G401.6 (cell line): ENCODE measurements around the gene KRCC1.
"Not testable (repeated sequence)": the region's sequence is repeated elsewhere in the genome, so short reads cannot be mapped to it uniquely, and the experiment has no call there.

ENCODE experiments used
- FAIRE-seq: peaks from 2 replicates; lab custom pipeline; 2012; peaks lifted over from hg19 to GRCh38; lab: Jason Lieb, UNC

KRCC1 gene

DNA sequence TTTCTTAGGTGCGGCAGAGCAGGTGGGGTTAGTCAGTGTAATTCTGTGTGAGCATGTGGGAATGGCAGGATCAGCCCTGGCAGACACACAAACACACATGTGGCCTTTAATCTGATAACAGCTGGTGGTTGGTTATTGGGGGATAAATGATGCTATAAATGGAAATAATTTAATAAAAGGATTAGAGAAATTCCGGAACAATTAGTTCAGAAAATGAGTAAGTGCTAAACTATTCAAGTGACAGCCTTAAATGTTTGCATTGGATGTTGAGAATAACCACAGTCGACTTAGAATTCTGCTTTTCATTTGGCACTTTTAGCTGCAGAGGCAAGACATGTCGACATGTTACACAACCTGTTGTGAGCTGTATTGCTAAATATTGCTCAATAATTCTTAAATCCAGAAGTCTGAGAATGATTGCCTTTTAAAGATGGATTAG lies 19.3 kb upstream of the KRCC1 start:
- no peak for FAIRE-seq

- no peak for FAIRE-seq
These were observed 18.6 kb upstream of the KRCC1 start for GRCh38 chr2:88074150-88074549.

DNA sequence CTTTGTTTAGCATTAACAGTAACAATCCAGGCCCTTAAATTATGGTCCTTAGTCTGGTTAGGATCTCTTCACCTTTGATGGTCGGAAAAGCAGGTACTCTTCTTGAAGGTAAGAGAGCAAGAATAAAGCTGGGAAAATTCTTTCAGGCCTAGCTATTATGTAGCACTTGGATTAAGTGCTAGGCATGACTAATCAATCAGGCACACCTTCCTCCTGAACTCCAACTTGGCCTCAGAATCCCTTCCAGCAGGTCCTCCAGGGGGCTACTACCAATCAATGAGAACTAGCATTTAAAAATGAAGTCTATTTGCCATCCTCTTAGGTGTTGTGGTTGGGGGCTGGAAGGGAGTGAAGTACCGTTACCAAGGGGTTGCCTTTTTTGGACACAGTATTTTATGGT lies 15.8 kb upstream of the KRCC1 start:
- FAIRE-seq: no peak

- FAIRE-seq: no peak
These were observed 14.5 kb upstream of the KRCC1 start for GRCh38 chr2:88070055-88070454.

- FAIRE-seq: no peak
These were observed 13.5 kb upstream of the KRCC1 start for GRCh38 chr2:88069117-88069516.

- no peak for FAIRE-seq
These were observed 12.5 kb upstream of the KRCC1 start for GRCh38 chr2:88068044-88068443.

DNA sequence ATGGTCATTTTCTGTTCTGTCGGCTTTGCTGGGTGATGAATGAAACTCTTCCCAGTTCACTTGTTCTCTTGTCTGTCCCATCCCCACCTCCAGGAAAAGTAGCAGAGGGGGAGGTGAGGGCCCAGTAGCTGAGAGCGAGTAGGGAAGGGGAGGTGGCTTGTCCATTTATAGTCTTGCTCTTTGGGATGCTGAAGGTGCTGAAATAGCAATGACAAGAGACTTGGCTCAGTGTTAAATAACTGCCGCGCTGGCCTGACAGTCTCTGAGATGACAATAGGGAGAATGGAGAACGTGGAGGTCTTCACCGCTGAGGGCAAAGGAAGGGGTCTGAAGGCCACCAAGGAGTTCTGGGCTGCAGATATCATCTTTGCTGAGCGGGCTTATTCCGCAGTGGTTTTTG lies 12.0 kb upstream of the KRCC1 start, which contains the start of gene SMYD1:
TSS of gene SMYD1 (plus strand) at position 228 of the 400 bp plus-strand sequence. CDS start at position 268, 40 bp downstream.
- no peak for FAIRE-seq

- FAIRE-seq: no peak
These were observed 11.6 kb upstream of the KRCC1 start for GRCh38 chr2:88067189-88067588.

GRCh38 chr2:88066543-88066942 lies 11.0 kb upstream of the KRCC1 start:
- FAIRE-seq: no peak

GRCh38 chr2:88061295-88061694 lies 5.7 kb upstream of the KRCC1 start:
- no peak for FAIRE-seq

DNA sequence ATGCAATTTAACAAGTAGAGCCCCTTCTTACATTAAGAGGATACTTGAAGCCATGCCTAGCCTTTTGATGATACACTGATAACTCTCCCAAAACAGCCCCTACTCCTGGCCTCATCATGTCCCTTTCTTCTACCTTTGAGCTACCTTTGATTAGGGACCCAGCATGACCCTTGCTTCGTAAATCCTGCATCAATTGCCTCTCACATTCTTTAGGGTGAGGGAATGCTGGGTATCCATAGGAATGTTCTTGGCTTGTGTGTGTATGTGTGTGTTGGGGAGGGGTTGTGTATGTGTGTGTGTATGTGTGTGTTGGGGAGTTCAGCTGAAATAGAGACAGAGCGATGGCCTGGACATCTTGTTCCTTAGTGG lies 5.3 kb upstream of the KRCC1 start:
- no peak for FAIRE-seq

DNA sequence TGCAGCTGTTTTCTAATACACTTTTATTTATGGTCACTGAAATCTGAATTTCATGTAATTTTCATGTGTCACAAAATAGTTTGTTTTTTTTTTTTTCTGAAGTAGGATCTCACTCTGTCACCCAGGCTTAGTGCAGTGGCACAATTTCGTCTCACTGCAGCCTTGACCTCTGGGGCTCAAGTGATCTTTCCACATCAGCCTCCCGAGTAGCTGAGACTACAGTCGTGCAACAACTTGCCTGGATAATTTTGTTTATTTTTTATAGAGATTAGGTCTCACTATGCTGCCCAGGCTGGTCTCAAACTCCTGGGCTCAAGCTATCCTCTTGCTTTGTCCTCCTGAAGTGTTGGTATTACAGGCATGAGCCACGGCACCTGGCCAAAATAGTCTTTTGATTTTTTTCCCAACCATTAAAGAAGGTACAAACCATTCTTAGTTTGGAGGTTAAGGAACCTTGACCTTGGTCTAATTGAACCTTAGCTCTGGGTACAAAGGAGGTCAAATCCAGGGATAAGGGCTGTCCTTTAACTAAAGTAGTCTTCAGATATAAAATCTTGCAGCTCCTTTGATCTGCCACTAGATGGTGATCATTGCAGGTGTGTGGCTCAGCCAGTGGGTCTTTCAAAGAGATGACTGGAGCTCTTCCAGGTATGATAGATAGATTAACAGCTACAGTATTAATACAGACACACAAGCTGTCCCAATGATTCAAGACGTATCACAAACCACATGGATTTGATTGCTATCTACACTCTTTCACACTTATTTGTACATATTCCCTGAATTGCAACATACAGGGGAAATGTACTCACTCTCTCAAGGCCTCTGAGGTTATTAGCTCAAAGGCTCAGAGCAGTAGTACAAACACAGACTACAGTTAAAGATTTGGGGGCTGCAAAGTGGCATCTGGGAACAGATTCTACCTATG lies 4.7 kb upstream of the KRCC1 start:
- FAIRE-seq: peak; percentile 60

DNA sequence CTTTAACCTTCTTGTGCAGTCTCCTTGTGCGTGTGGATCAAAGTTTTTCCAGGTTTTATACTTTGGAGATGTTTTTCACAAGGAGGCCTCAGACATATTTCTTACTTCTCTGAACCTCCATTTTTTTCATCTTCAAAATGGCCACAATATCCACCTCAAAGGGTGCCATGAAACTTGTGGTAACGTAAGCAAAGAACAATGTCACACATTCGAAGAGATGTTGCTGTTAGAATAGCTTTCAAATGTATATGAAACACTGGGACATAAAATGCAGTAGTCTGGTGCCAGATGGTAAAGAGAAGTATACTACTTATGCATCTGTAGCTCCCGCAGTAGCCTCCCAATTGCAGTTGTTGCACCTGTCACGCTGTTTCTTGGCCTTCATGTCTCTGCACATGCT lies 2.6 kb upstream of the KRCC1 start:
- FAIRE-seq: no peak

GRCh38 chr2:88057437-88057844 lies 1.9 kb upstream of the KRCC1 start:
- no peak for FAIRE-seq

DNA sequence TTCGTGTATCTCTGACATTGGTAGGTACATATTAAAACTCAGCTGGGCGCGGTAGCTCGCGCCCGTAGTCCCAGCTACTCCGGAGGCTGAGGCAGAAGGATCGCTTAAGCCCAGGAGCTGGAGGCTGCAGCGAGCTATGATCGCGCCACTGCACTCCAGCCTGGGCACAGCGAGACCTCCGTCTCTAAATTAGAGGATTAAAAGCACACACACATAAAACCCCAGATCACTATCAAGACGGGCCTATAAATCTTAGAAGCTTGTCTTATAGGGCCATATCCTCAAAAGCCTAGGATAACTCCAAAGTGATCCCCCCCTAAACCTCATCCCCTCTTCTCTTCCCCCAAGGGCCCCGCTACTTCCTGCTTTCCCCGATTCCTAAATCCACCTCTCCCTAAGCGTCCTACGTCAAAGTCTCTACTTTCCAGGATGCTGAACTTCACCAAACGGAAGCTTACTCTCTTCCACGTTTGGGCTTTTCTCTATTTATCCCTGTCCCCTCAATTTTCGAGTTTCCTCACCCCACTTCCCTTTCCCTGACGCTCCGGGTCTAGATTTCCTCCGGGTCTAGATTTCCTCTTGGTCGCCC lies 707 bp downstream of the KRCC1 start:
- FAIRE-seq: no peak

DNA sequence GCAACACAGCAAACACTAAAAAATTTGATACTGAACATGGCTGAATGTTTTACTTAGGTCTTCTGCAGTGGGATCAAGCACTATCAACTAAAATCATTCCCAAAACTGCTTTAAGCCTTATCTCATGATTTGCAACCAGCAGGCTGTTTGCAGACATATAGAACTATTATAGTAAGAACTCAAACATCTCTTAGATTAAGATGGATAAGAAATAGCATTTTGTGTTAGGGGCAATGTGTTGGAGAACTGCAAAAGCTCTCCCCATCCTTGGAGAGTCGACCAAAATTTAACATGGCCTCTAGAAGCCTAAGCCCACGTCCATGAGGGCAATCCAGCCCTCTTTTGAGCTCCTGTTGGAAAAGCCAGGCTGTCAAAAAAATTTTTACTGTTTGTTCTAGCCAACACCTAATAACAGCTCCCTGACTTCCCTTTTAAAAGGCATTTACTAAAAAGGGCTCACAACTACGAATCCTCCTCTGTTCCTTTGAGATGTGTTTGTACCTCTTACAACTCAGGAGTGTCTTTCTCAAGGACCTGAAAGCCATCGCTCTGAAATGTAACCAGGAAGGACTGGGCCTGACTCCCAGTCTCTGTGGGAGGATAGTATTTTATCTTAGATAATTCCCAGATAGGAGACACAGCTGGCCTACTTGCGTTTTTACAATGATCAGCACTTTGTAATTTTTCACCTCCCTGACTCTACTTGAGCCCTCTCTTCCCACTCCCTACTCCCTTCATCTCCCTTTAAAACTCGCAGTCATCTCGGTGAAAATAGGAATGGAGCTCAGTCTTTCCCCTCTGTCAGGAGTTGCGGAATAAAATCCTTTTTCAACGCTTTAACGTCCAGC lies 1.4 kb downstream of the KRCC1 start:
- FAIRE-seq: no peak

DNA sequence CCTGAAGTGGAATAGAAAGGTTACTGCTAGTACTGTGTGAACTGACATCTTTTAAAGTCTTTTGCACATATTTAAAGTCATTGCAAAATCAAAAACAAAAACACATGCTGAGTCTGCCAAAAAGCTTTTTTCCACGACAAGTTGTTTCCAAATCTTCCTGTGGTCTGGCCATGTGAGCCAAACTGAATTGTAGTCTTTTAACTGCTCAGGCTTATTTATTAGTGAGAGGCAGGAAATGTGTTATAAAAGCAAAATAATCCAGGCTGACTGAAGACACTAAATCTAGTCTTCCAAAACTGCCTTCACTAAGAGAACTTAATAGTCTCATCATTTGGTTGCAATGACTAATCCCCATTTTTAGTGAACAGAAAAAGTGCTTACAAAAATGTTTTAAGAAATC lies 2.3 kb downstream of the KRCC1 start:
- FAIRE-seq: no peak

DNA sequence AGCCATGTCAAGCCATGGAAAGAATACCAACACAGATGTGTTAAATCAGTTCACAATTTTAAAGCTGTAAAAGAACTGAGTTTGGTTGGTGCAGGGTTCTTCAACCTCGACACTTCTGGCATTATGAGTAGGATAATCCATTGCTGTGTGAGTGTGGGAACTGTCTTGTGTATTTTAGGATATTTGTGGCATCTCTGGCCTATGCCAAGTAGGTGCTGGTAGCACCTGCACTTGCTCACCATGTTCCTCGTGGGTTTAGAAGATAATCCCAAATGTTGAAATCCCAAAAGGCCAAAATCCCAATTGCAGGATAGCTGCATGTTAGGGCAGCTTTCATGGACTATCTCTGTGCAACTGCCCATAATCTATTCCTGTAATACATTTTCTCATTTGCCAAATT lies 3.8 kb downstream of the KRCC1 start:
- FAIRE-seq: no peak

DNA sequence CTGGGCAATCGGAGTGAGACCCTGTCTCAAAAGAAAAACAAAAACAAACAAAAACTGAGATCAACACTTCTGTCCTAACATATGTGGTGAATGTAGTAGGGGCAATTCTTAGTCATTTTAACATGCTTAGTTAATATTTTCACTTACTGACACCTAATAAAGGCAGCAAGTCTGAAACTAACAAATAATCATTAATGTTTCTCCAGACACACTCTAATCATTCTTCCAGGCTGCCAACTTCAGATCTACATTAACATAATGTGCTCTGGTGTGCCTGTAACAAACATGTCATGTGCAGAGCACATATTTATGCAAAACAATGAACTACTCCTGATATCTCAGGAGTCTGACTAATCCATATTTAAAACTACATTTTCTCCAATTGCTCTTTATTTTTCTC lies 6.0 kb downstream of the KRCC1 start:
- FAIRE-seq: no peak

GRCh38 chr2:88048541-88048940 lies 7.0 kb downstream of the KRCC1 start:
- FAIRE-seq: no peak

GRCh38 chr2:88045561-88045960 lies 10.0 kb downstream of the KRCC1 start:
- FAIRE-seq: not testable (repeated sequence)

- FAIRE-seq: no peak
These were observed 13.1 kb downstream of the KRCC1 start for GRCh38 chr2:88042476-88042875.
